ENCODE data around the gene APBA3.

The APBA3 gene

GRCh38 chr19:3788996-3789778 is 27.7 kb upstream of the APBA3 start:
- no peak for DNase-seq (ENCODE audit: low spot score)

GRCh38 chr19:3785938-3786824 is 24.7 kb upstream of the APBA3 start, which contains the start of gene MATK:
TSS of gene MATK (minus strand) at chr19:3786381. CDS start at chr19:3785135, 1,246 bp downstream.
- DNase-seq (ENCODE audit: low spot score): peak; percentile 85

- peak; percentile 45 for DNase-seq (ENCODE audit: low spot score)
Measured at GRCh38 chr19:3785451-3785937, 24.0 kb upstream of the APBA3 start.

GRCh38 chr19:3784607-3785450 is 23.3 kb upstream of the APBA3 start:
- DNase-seq (ENCODE audit: low spot score): peak; percentile 37

GRCh38 chr19:3783660-3784584 is 22.4 kb upstream of the APBA3 start:
- DNase-seq (ENCODE audit: low spot score): peak; percentile 85

GRCh38 chr19:3782903-3783302 is 21.4 kb upstream of the APBA3 start:
- DNase-seq (ENCODE audit: low spot score): no peak

GRCh38 chr19:3782330-3782729 is 20.8 kb upstream of the APBA3 start:
- DNase-seq (ENCODE audit: low spot score): no peak

- DNase-seq (ENCODE audit: low spot score): no peak
Measured at GRCh38 chr19:3781603-3782002, 20.1 kb upstream of the APBA3 start.

GRCh38 chr19:3780786-3781304 is 19.4 kb upstream of the APBA3 start:
- no peak for DNase-seq (ENCODE audit: low spot score)

GRCh38 chr19:3778899-3779723 is 17.6 kb upstream of the APBA3 start:
- DNase-seq (ENCODE audit: low spot score): peak; percentile 31

- DNase-seq (ENCODE audit: low spot score): no peak
Measured at GRCh38 chr19:3778104-3778867, 16.8 kb upstream of the APBA3 start.

GRCh38 chr19:3776479-3777040 is 15.1 kb upstream of the APBA3 start:
- DNase-seq (ENCODE audit: low spot score): no peak

GRCh38 chr19:3775831-3776230 is 14.3 kb upstream of the APBA3 start:
- DNase-seq (ENCODE audit: low spot score): no peak

- DNase-seq (ENCODE audit: low spot score): no peak
Measured at GRCh38 chr19:3775374-3775711, 13.9 kb upstream of the APBA3 start.

- DNase-seq (ENCODE audit: low spot score): peak; percentile 42
Measured at GRCh38 chr19:3774621-3775373, 13.3 kb upstream of the APBA3 start.

- no peak for DNase-seq (ENCODE audit: low spot score)
Measured at GRCh38 chr19:3773814-3774515, 12.5 kb upstream of the APBA3 start.

- DNase-seq (ENCODE audit: low spot score): no peak
Measured at GRCh38 chr19:3771906-3772455, 10.5 kb upstream of the APBA3 start, which contains the start of gene RAX2. TSS of gene RAX2 (minus strand) at chr19:3772228. CDS start at chr19:3771742, 486 bp downstream.
